ENCODE results near the gene SAPCD2. TPM values are rescaled to one million over a fixed set of nuclear protein-coding genes. Genes with fewer than 3 reads are reported as not detected.

Gene SAPCD2
- total and polyA plus RNA-seq, 2 of the 8 experiments (the other 6 are each of a cell fraction or from before 2014, with no cell fraction given), result 12.7 to 32.1 TPM

DNA sequence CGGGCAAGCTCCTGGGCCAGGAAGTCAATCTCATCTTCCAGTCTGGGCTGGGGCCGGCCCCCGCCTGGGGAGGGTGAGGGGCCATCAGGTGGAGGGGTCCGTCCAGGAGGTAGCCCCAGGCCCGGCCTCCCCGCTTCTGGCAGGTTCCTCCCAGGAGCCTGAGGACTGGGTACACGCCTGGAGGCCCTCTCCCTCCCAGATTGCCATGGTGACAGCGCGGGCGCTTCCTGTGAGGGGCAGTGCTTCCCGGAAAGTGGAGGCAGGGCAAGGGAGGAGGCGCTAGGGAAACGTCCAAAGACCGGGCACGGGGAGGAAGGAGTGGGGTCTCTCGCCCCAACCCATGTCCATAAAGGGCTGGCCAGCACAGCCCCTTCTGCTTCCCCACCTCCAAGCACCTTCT lies 29.2 kb downstream of the SAPCD2 start:
- Histone ChIP-seq H3K4me2 (ENCODE audit: insufficient read depth in 1 of 2, low read depth in 2 of 2, low read length in 2 of 2) (no peak overlapping the region), H3K56ac (replicated peaks; ENCODE audit: insufficient read length, low read depth, low read length) (no peak overlapping the region), H4K91ac (replicated peaks; ENCODE audit: insufficient read length, low read length) (no peak overlapping the region), H2BK12ac (ENCODE audit: low read depth, low read length) (no peak overlapping the region), H2BK5ac (ENCODE audit: low read depth, low read length) (no peak overlapping the region), H3K4ac (replicated peaks; ENCODE audit: insufficient read length, low read depth, low read length) (no peak overlapping the region), H3K23me2 (ENCODE audit: low read depth, low read length) (peaks cover 8% of the 10 kb centered on the region; the same call in 1 of the 2 replicates), H3K36me3 (ENCODE audit: control insufficient read depth in 2 of 4, insufficient read depth in 4 of 4, low read length in 3 of 4) (peaks cover 0 to 3% (median 0%) of the 10 kb centered on the region in 4 experiments; a peak in 1 of 8 replicates), H2AFZ (ENCODE audit: low read length) (no peak overlapping the region), H3K27me3 (replicated peaks in 1 of 4; ENCODE audit: control insufficient read depth in 3 of 4, extremely low read depth in 1 of 4, insufficient read depth in 3 of 4, low read length in 3 of 4) (peaks cover 5 to 15% (median 10%) of the 10 kb centered on the region in 4 experiments; a peak in 6 of 7 replicates), H4K20me1 (replicated peaks in 1 of 2; ENCODE audit: control insufficient read depth in 1 of 2, insufficient read depth in 2 of 2, low read length in 2 of 2) (peaks cover 7 to 15% of the 10 kb centered on the region in 2 experiments), H3K23ac (ENCODE audit: insufficient read length) (no peak overlapping the region), H2BK15ac (ENCODE audit: low read length) (no peak overlapping the region), H3K79me1 (ENCODE audit: low read depth, low read length) (peaks cover 9% of the 10 kb centered on the region), H3K4me1 (replicated peaks in 1 of 4; ENCODE audit: control insufficient read depth in 3 of 4, insufficient read depth in 4 of 4, low read length in 3 of 4) (peaks cover 3 to 6% (median 5%) of the 10 kb centered on the region in 4 experiments; a peak in 4 of 7 replicates), H3K14ac (ENCODE audit: insufficient read length) (no peak overlapping the region), H4K5ac (ENCODE audit: insufficient read length, low read depth, low read length) (no peak overlapping the region), H2BK20ac (ENCODE audit: low read length) (no peak overlapping the region), H3K4me3 (ENCODE audit: extremely low read depth in 1 of 4, insufficient read depth in 2 of 4, low read depth in 3 of 4, low read length in 4 of 4) (no peak overlapping the region), H2BK120ac (replicated peaks; ENCODE audit: low read depth, low read length) (no peak overlapping the region), H3K79me2 (ENCODE audit: control insufficient read depth in 1 of 2, insufficient read depth in 2 of 2, low read length in 2 of 2) (peaks cover 0 to 4% of the 10 kb centered on the region in 2 experiments; a peak in 1 of 4 replicates), H4K8ac (ENCODE audit: extremely low read depth, insufficient read depth, low read length) (no peak overlapping the region; the same call in 1 of the 2 replicates), H3K18ac (ENCODE audit: extremely low read depth, low read length) (no peak overlapping the region), H3K9me3 (ENCODE audit: insufficient read depth in 2 of 2, low read depth in 1 of 2, low read length in 1 of 2) (no peaks in the 10 kb centered on the region), H2AK5ac (ENCODE audit: low read depth, low read length) (no peak overlapping the region), H3K9ac (replicated peaks in 1 of 4; ENCODE audit: extremely low read depth in 1 of 4, low read depth in 3 of 4, low read length in 3 of 4) (no peak overlapping the region), H3K27ac (ENCODE audit: low read depth, low read length) (no peak overlapping the region)
- WGBS, 2 experiments (ENCODE audit: extremely low coverage in 1 of 2, insufficient coverage in 1 of 2, insufficient read length in 1 of 2, insufficient replicate concordance in 2 of 2, low coverage in 1 of 2, low lambda C conversion rate in 2 of 2, missing lambda C conversion rate in 1 of 2), result 87% methylated on average over 7 of the region's 16 CpGs; no CpG with 5 or more reads in 1 of the 2 experiments
- no peak for TF ChIP-seq KDM1A (IDR thresholded peaks at IDR 0.05; ENCODE audit: borderline replicate concordance, low read length)
- no peak for TF ChIP-seq POLR2A (IDR thresholded peaks at IDR 0.05; ENCODE audit: control extremely low read depth in 1 of 2, low read depth in 2 of 2, low read length in 2 of 2)
- POLR2A ChIA-PET (ENCODE audit: partially characterized antibody), result no interaction called here
- CTCF ChIA-PET (ENCODE audit: partially characterized antibody), result interaction anchor here (2.0 kb wide), 1 partner anchor 12 kb away, joined by 13 read pairs; the partner anchor contains the start of gene ABCA2
- FAIRE-seq (no peak), DNase-seq (ENCODE audit: low read depth in 1 of 2, low spot score in 2 of 2) (no peak)
